Endothelial cell (in vitro differentiated cells): Measurements from ENCODE around the gene ATP10A. TPM values are rescaled to one million over a fixed set of nuclear protein-coding genes. Genes with fewer than 3 reads are reported as not detected.

Experiments
- DNase-seq: peaks from one replicate; pipeline ENCODE4 v3.0.0; 2021; ENCODE audit warnings: low spot score
- H3K27ac Mint-ChIP-seq: one replicate; pipeline ENCODE4 v1.8.0; 2021; ENCODE audit warnings: mixed read lengths, inconsistent platforms; ENCODE audit not compliant: unreplicated experiment
- H3K27me3 Mint-ChIP-seq: one replicate; pipeline ENCODE4 v1.8.0; 2021; ENCODE audit warnings: mild to moderate bottlenecking, moderate library complexity, mixed read lengths, inconsistent platforms; ENCODE audit not compliant: unreplicated experiment
- H3K36me3 Mint-ChIP-seq: one replicate; pipeline ENCODE4 v1.8.0; 2021; ENCODE audit warnings: mild to moderate bottlenecking, low read depth, mixed read lengths, inconsistent platforms; ENCODE audit not compliant: unreplicated experiment
- H3K4me1 Mint-ChIP-seq: one replicate; pipeline ENCODE4 v1.8.0; 2021; ENCODE audit warnings: mild to moderate bottlenecking, mixed read lengths, inconsistent platforms; ENCODE audit not compliant: unreplicated experiment
- H3K4me3 Mint-ChIP-seq: one replicate; pipeline ENCODE4 v1.8.0; 2021; ENCODE audit warnings: mild to moderate bottlenecking, mixed read lengths, inconsistent platforms; ENCODE audit not compliant: unreplicated experiment
- H3K9me3 Mint-ChIP-seq: one replicate; pipeline ENCODE4 v1.8.0; 2021; ENCODE audit warnings: mixed read lengths, inconsistent platforms; ENCODE audit not compliant: unreplicated experiment
- total RNA-seq: library from RNA; stranded (reverse); fragmentation: NEBNext Ultra II Directional; extraction: Animal tissue kit (Norgen Biotek cat#: 25700); gene quantifications from one replicate; pipeline ENCODE4 v1.2.1, GENCODE V29; 2021; ENCODE audit not compliant: unreplicated experiment
- TF ChIP-seq, protein P1 (sequence below): fragments of 200-600 bp; sonication (generic); IDR thresholded peaks from one replicate; pipeline ENCODE4 v1.5.0; 2021; ENCODE audit warnings: antibody characterized with exemption; ENCODE audit not compliant: unreplicated experiment

The ATP10A gene
- total RNA-seq, 1 donor from 2014 or later: 0.13 TPM

GRCh38 chr15:25844542-25844941 is 18.6 kb downstream of the ATP10A start:
- TF ChIP-seq, protein P1, sequence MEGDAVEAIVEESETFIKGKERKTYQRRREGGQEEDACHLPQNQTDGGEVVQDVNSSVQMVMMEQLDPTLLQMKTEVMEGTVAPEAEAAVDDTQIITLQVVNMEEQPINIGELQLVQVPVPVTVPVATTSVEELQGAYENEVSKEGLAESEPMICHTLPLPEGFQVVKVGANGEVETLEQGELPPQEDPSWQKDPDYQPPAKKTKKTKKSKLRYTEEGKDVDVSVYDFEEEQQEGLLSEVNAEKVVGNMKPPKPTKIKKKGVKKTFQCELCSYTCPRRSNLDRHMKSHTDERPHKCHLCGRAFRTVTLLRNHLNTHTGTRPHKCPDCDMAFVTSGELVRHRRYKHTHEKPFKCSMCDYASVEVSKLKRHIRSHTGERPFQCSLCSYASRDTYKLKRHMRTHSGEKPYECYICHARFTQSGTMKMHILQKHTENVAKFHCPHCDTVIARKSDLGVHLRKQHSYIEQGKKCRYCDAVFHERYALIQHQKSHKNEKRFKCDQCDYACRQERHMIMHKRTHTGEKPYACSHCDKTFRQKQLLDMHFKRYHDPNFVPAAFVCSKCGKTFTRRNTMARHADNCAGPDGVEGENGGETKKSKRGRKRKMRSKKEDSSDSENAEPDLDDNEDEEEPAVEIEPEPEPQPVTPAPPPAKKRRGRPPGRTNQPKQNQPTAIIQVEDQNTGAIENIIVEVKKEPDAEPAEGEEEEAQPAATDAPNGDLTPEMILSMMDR: no peak
- H3K36me3 Mint-ChIP-seq: no peaks in the 10 kb centered on the region
- no peak for DNase-seq
- no peak overlapping the region for H3K4me3 Mint-ChIP-seq
- H3K27me3 Mint-ChIP-seq: peaks cover 1% of the 10 kb centered on the region
- no peak overlapping the region for H3K27ac Mint-ChIP-seq
- H3K4me1 Mint-ChIP-seq: no peaks in the 10 kb centered on the region
- no peaks in the 10 kb centered on the region for H3K9me3 Mint-ChIP-seq

- Mint-ChIP-seq H3K4me3 (no peak overlapping the region), H3K27me3 (peaks cover 1% of the 10 kb centered on the region), H3K4me1 (no peaks in the 10 kb centered on the region), H3K27ac (no peak overlapping the region), H3K36me3 (no peaks in the 10 kb centered on the region), H3K9me3 (no peaks in the 10 kb centered on the region)
- TF ChIP-seq, protein P1: no peak
- no peak for DNase-seq
Observed at GRCh38 chr15:25844076-25844475, 19.1 kb downstream of the ATP10A start.

DNA sequence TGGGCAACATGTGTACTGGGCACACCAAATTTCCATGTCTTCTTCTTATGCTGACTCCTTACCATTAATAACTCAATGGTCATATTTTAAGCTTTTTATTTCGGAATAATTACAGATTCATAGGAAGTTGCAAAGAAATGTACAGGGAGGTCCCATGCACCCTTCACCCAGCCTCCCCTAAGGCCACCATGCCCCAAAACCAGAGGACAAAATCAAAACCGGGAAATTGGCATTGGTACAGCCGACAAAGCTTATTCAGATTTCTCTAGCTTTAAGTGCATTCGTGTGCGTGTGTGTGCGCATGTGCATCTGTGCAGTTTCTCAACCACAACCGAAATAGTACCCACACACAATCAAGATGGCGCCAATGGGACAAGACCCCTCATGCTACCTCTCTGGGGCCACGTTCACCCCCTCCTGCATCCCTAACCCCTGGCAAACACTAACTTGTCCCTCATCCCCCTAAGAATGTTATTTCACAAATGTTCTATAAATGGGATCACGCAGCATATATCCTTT is 23.4 kb downstream of the ATP10A start:
- Mint-ChIP-seq H3K4me1 (no peaks in the 10 kb centered on the region), H3K4me3 (no peak overlapping the region), H3K27ac (no peak overlapping the region), H3K9me3 (no peaks in the 10 kb centered on the region), H3K27me3 (no peaks in the 10 kb centered on the region), H3K36me3 (no peaks in the 10 kb centered on the region)
- no peak for DNase-seq
- TF ChIP-seq, protein P1: no peak

GRCh38 chr15:25838871-25839195 is 24.3 kb downstream of the ATP10A start:
- Mint-ChIP-seq H3K4me3 (no peak overlapping the region), H3K36me3 (no peaks in the 10 kb centered on the region), H3K9me3 (no peaks in the 10 kb centered on the region), H3K4me1 (no peaks in the 10 kb centered on the region), H3K27ac (no peak overlapping the region), H3K27me3 (no peaks in the 10 kb centered on the region)
- no peak for DNase-seq
- TF ChIP-seq, protein P1: no peak

DNA sequence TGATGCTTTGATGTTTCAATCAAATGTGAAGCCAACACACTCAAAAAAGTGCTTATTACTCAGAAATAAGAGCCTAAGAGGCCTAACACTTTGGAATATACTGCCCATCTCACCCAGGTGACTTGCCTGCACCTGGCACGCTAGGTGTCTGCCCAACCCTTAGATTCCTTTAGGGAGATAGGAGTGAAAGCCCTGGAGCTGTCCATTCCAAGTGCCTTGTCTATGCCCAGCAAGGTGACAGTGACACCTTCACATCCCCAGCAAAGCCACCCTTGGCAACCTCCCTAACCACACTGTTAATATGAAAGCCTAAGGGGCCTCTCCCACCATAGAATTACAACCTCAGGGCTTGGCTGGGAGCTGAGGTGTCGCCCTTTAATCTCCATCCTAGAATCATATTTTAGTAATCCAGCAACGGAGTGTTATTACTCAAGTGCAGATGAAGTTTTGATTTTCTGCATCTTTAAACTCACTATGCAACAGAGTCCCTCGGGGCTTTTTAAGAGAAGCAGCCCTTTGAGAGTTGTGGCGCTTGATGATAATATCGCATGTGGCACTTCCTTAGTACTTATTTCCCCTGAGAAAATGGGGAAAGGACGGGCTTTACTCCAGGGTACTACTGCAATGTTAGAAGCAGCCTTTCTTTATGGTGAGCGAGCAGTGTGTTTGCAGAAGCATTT is 24.8 kb downstream of the ATP10A start:
- H3K27me3 Mint-ChIP-seq: no peaks in the 10 kb centered on the region
- no peaks in the 10 kb centered on the region for H3K36me3 Mint-ChIP-seq
- H3K4me3 Mint-ChIP-seq: no peak overlapping the region
- H3K9me3 Mint-ChIP-seq: no peaks in the 10 kb centered on the region
- TF ChIP-seq, protein P1: no peak
- no peaks in the 10 kb centered on the region for H3K4me1 Mint-ChIP-seq
- H3K27ac Mint-ChIP-seq: no peak overlapping the region
- no peak for DNase-seq
